Measurements from ENCODE around the gene SLC44A3.

GRCh38 chr1:94855307-94855700, 35.1 kb downstream of the SLC44A3 start:
- TF ChIP-seq POLR2A (IDR thresholded peaks at IDR 0.05) (no peak), CTCF (IDR thresholded peaks at IDR 0.05) (no peak)

Measured in adrenal gland (tissue), 5 donors.